Spleen (tissue), 3 donors: ENCODE results near the gene PLAAT3.

ENCODE experiments used
- POLR2A ChIP-seq, 3 donors: fragments of 450-650 bp; IDR thresholded peaks; one replicate each; pipeline ENCODE4 v1.5.1; 2017; ENCODE audit warnings: antibody characterized with exemption in 3 of 3, mild to moderate bottlenecking in 1 of 3
- POLR2AphosphoS5 ChIP-seq, 3 donors: sonication (generic); formaldehyde crosslinking; IDR thresholded peaks; one replicate each; pipeline ENCODE4 v1.5.1; 2017; ENCODE audit warnings: antibody characterized with exemption in 3 of 3

DNA sequence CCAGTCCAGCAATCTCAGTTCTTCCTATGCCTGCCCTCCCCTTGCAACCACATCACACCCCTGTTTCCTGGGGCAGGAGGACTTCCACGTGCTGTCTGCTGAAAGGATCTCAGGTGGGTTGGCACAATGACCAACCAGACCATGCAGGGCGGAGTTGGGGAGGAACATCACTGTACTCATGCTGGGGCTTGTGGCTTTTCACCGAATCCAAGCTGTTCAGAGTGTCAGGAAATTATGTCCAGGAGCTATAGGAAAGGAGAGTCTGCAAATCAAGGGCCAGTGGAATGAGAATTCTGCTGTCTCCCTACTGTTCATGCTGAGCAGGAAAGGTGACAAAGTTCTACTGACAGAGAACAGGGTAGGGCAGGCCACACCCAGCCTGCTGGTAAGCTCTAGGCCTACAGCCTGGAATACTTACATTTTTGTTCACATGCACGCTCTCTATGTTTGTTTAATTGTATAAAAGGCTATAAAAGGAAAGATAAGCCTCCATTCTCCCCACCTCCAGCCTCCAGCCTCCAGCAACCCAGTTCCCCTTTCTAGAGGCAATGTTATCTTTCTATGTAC is 49.4 kb downstream of the PLAAT3 start:
- no peak for TF ChIP-seq POLR2A (IDR thresholded peaks at IDR 0.05)
- no peak for TF ChIP-seq POLR2AphosphoS5 (IDR thresholded peaks at IDR 0.05)
